A549 (cell line): Measurements from ENCODE around the gene CISH. TPM values are rescaled to one million over a fixed set of nuclear protein-coding genes. Genes with fewer than 3 reads are reported as not detected.

Experiments
- ATAC-seq, 2 experiments: fragments of 200-7000 bp in 1 of 2; fragments of >200 bp in 1 of 2; cut with Nextera tagmentation in 1 of 2; cut with Tn5 transposase in 1 of 2; 3 replicates each; pipeline versions ENCODE4 v1.8.0 to v1.9.1; 2018 to 2020; ENCODE audit warnings: mild to moderate bottlenecking in 1 of 2, moderate library complexity in 1 of 2
- CTCF ChIA-PET: fragments of 300-600 bp; sonication (Branson Sonifier 250); formaldehyde crosslinking; extraction: SDS; loops from one replicate; lab custom pipeline; 2021; ENCODE audit warnings: antibody characterized with exemption, inconsistent platforms; lab: Yijun Ruan, JAX
- POLR2A ChIA-PET: fragments of 350-600 bp; formaldehyde crosslinking; extraction: SDS; loops from one replicate; lab custom pipeline; 2021; ENCODE audit warnings: antibody characterized with exemption, inconsistent platforms; lab: Yijun Ruan, JAX
- DNase-seq, 2 experiments: peaks; one replicate each; pipeline versions ENCODE4 v3.0.0 to v3.0.0-alpha.2; 2011 to 2016; ENCODE audit warnings: low read depth in 1 of 2, low spot score in 1 of 2
- FAIRE-seq: peaks from 2 replicates; lab custom pipeline; 2011; peaks lifted over from hg19 to GRCh38; lab: Jason Lieb, UNC
- H3K27ac ChIP-seq, 2 experiments: fragments of >200 bp; sonication (Bioruptor Twin); formaldehyde crosslinking; 3 replicates each; pipeline ENCODE4 v1.5.1; 2016 to 2017
- H3K4me1 ChIP-seq: fragments of >200 bp; sonication (Bioruptor Twin); formaldehyde crosslinking; 3 replicates; pipeline ENCODE4 v1.6.1; 2016
- H3K4me2 ChIP-seq: fragments of >200 bp; sonication (Bioruptor Twin); formaldehyde crosslinking; 3 replicates; pipeline ENCODE4 v1.6.1; 2016
- H3K4me3 ChIP-seq: fragments of >200 bp; sonication (Bioruptor Twin); formaldehyde crosslinking; 3 replicates; pipeline ENCODE4 v1.5.1; 2016
- H3K9me3 ChIP-seq: fragments of >200 bp; sonication (Bioruptor Twin); formaldehyde crosslinking; 3 replicates; pipeline ENCODE4 v1.6.1; 2016
- BHLHE40 ChIP-seq: IDR thresholded peaks from 2 replicates; pipeline ENCODE4 v1.6.1; 2012; ENCODE audit warnings: low read depth, low read length, inconsistent platforms
- CBX2 ChIP-seq: fragments of 200-600 bp; sonication (generic); IDR thresholded peaks from 2 replicates; pipeline ENCODE4 v1.6.1; 2016; ENCODE audit warnings: low read depth, mild to moderate bottlenecking, borderline replicate concordance
- CBX8 ChIP-seq: fragments of 200-600 bp; sonication (generic); IDR thresholded peaks from 2 replicates; pipeline ENCODE4 v1.6.1; 2016
- CHD2 ChIP-seq: fragments of 150-350 bp; IDR thresholded peaks from 2 replicates; pipeline ENCODE4 v1.6.1; 2014; ENCODE audit warnings: low read length; ENCODE audit not compliant: partially characterized antibody
- CHD4 ChIP-seq: fragments of 200-600 bp; sonication (generic); IDR thresholded peaks from 2 replicates; pipeline ENCODE4 v1.6.1; 2016; ENCODE audit warnings: antibody characterized with exemption, mild to moderate bottlenecking, borderline replicate concordance
- EP300 ChIP-seq, 2 experiments: fragments of >200 bp; sonication (Bioruptor Twin); formaldehyde crosslinking; IDR thresholded peaks; 2 replicates in 1 of 2; 3 replicates in 1 of 2; pipeline ENCODE4 v1.6.1; 2016 to 2017
- HOXA7 ChIP-seq: fragments of 250-450 bp; sonication (Bioruptor Pico); IDR thresholded peaks from 2 replicates; pipeline ENCODE4 v1.5.0; 2020; ENCODE audit warnings: mild to moderate bottlenecking, moderate library complexity
- JUNB ChIP-seq: fragments of >200 bp; sonication (Bioruptor Twin); formaldehyde crosslinking; IDR thresholded peaks from 2 replicates; pipeline ENCODE4 v1.6.1; 2016
- KDM1A ChIP-seq: fragments of 200-600 bp; sonication (generic); IDR thresholded peaks from 2 replicates; pipeline ENCODE4 v1.6.1; 2016; ENCODE audit warnings: low read depth, mild to moderate bottlenecking
- KDM5A ChIP-seq: fragments of 200-600 bp; sonication (generic); IDR thresholded peaks from 2 replicates; pipeline ENCODE4 v1.6.1; 2016; ENCODE audit warnings: antibody characterized with exemption, mild to moderate bottlenecking
- MAFK ChIP-seq: fragments of 450-650 bp; IDR thresholded peaks from 2 replicates; pipeline ENCODE4 v1.6.1; 2014; ENCODE audit not compliant: partially characterized antibody
- MYC ChIP-seq: IDR thresholded peaks from 2 replicates; pipeline ENCODE4 v1.6.1; 2012; ENCODE audit warnings: mild to moderate bottlenecking, inconsistent platforms, low read length, improper control_type of control experiment, borderline replicate concordance
- POLR2AphosphoS2 ChIP-seq: conservative IDR thresholded peaks from 2 replicates; pipeline ENCODE4 v1.6.1; 2012; ENCODE audit warnings: low read length, improper control_type of control experiment, inconsistent platforms
- RARB ChIP-seq: fragments of 250-450 bp; sonication (Bioruptor Pico); IDR thresholded peaks from 2 replicates; pipeline ENCODE4 v1.8.0; 2021; ENCODE audit warnings: mild to moderate bottlenecking, moderate library complexity
- TFCP2L1 ChIP-seq: fragments of 250-450 bp; sonication (Bioruptor Pico); IDR thresholded peaks from 2 replicates; pipeline ENCODE4 v1.5.0; 2021; ENCODE audit warnings: mild to moderate bottlenecking
- WGBS: methylation state at CpG from one replicate; pipeline ENCODE4 v1.1.6; 2017; ENCODE audit errors: missing lambda C conversion rate; 5-methylcytosine and 5-hydroxymethylcytosine counted together
- polyA plus RNA-seq, 4 experiments: library from polyadenylated mRNA; depleted of rRNA in 3 of 4; stranded (reverse); fragments of >200 nt; fragmentation: RNase III in 1 of 4; extraction: RNeasy Plus Mini Kit Qiagen cat#74134 plus additional on column Dnase treatment in 1 of 4; gene quantifications; 2 replicates in 3 of 4; 3 replicates in 1 of 4; pipeline ENCODE4 v1.2.3, GENCODE V29; 2011 to 2017
- TF ChIP-seq, protein P1 (sequence below): IDR thresholded peaks from 2 replicates; pipeline ENCODE4 v1.6.1; 2012
- TF ChIP-seq, protein P2 (sequence below): IDR thresholded peaks from 2 replicates; pipeline ENCODE4 v1.6.1; 2012
- TF ChIP-seq, protein P3 (sequence below): fragments of 250-450 bp; sonication (Bioruptor Pico); IDR thresholded peaks from 2 replicates; pipeline ENCODE4 v1.5.0; 2020; ENCODE audit warnings: low read depth, mild to moderate bottlenecking, moderate library complexity
- TF ChIP-seq, protein P4 (sequence below): IDR thresholded peaks from 2 replicates; pipeline ENCODE4 v1.6.1; 2012; ENCODE audit warnings: low read depth, borderline replicate concordance

Gene CISH
- polyA plus RNA-seq, 2 of the 4 experiments (the other 2 are of a cell fraction): 0.43 to 0.68 TPM

DNA sequence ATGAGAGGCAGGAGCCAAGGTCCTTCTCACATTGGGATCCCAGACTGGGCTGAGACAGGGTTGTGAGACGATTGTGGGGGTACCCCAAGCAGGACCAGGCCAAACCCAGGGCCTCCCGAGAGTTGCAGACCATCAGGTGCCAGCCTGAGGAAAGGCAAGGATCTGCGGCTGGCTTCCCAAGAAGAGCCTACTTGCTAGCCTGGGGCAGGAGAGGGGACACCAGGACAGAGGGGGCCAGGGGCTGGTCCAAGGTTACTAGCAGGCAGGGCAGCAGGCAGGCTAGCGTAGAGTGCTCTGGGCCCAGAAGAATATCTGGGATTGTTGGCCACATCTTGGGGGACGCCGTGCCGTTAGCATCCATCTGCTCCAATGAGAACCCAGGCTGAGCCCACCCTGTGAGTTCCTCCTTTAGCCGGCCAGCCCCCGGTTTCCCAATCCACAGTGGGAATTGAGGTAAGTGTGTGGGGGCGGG, 546 bp downstream of the CISH start:
- POLR2A ChIA-PET: interaction anchor here (1.2 to 1.3 kb wide), 4 partner anchors 40 to 774 kb away, joined by 3 to 15 read pairs (median 5); partner anchors contain the start of genes HEMK1 and MANF
- Histone ChIP-seq H3K4me1 (peaks cover 15% of the 10 kb centered on the region), H3K4me2 (peak overlapping the region; percentile 97), H3K9me3 (no peaks in the 10 kb centered on the region), H3K4me3 (peak overlapping the region; percentile 50), H3K27ac (peak overlapping the region; percentile 72 to 89)
- FAIRE-seq (no peak), ATAC-seq (no peak)
- CTCF ChIA-PET: interaction anchor here (1.3 to 18.5 kb wide), 4 partner anchors 10 to 775 kb away, joined by 3 to 375 read pairs (median 106); partner anchors contain the start of genes C3orf18, HEMK1 and MANF
- TF ChIP-seq POLR2AphosphoS2 (no peak), CBX8 (no peak), HOXA7 (CRISPR knock-in tag) (no peak), BHLHE40 (no peak), MAFK (no peak), CBX2 (no peak)
- TF ChIP-seq, protein P1, sequence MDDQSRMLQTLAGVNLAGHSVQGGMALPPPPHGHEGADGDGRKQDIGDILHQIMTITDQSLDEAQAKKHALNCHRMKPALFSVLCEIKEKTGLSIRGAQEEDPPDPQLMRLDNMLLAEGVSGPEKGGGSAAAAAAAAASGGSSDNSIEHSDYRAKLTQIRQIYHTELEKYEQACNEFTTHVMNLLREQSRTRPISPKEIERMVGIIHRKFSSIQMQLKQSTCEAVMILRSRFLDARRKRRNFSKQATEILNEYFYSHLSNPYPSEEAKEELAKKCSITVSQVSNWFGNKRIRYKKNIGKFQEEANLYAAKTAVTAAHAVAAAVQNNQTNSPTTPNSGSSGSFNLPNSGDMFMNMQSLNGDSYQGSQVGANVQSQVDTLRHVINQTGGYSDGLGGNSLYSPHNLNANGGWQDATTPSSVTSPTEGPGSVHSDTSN: no peak
- TF ChIP-seq, all 56 proteins: peak for 0
- WGBS: 53% methylated on average over 6 of the region's 10 CpGs
- no peak for DNase-seq

DNA sequence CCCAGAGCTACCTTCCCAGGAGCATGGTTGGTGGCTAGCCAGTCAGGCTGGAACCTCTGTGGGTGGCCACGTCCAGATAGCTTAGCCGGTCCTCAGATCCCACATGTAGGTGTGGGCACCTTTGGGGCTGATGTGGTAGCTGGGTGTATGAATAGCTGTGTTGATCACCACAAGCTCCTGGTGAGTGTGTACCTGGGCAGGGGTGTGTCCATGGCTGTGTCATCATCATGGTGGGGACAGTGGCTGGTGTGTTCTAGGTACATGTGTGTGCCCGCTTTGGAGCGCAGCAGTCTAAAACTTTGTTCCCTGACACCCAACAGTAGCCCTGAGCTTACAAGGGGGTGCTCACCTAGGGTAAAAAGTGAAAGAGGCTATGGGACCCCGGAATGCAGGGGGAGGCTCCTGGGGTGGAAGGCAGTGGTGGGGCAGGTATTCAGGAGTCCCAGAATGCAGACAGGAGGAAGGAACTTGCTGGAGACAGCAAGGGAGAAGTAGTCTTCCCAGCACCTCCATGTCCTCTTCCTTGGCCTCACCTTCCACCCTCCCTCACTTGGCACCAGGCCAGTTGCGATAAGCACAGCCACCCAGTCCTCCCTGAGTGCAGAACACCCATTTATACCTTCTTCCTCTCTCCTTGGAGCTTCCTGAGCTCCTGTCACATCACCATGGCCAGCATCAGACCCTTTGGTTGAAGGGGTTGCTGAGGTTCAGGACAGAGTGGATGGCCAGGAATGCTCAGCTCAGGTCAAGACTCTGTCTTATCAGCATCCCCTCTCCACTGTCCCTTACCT, 1.2 kb downstream of the CISH start:
- TF ChIP-seq CHD2: no peak
- TF ChIP-seq, protein P2, sequence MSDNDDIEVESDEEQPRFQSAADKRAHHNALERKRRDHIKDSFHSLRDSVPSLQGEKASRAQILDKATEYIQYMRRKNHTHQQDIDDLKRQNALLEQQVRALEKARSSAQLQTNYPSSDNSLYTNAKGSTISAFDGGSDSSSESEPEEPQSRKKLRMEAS: no peak
- no peak for TF ChIP-seq RARB (CRISPR knock-in tag)
- TF ChIP-seq CHD4: no peak
- TF ChIP-seq, protein P3, sequence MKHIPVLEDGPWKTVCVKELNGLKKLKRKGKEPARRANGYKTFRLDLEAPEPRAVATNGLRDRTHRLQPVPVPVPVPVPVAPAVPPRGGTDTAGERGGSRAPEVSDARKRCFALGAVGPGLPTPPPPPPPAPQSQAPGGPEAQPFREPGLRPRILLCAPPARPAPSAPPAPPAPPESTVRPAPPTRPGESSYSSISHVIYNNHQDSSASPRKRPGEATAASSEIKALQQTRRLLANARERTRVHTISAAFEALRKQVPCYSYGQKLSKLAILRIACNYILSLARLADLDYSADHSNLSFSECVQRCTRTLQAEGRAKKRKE (CRISPR knock-in tag): no peak
- no peak for TF ChIP-seq KDM5A
- TF ChIP-seq, protein P1: no peak
- no peak for TF ChIP-seq JUNB
- TF ChIP-seq, protein P4, sequence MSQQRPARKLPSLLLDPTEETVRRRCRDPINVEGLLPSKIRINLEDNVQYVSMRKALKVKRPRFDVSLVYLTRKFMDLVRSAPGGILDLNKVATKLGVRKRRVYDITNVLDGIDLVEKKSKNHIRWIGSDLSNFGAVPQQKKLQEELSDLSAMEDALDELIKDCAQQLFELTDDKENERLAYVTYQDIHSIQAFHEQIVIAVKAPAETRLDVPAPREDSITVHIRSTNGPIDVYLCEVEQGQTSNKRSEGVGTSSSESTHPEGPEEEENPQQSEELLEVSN: no peak
- TF ChIP-seq KDM1A: no peak
- TF ChIP-seq EP300 (IDR thresholded peaks at IDR 0.05): no peak
- TF ChIP-seq TFCP2L1: no peak
- no peak for TF ChIP-seq MYC
- H3K27ac ChIP-seq: no peak overlapping the region
- peak overlapping the region; percentile 97 for H3K4me2 ChIP-seq
- H3K4me1 ChIP-seq: peaks cover 21% of the 10 kb centered on the region
- no peak overlapping the region; the same call in 2 of the 3 replicates for H3K4me3 ChIP-seq
- WGBS: 91% methylated on average over 4 of the region's 6 CpGs
- ATAC-seq: no peak
- ChIA-PET CTCF (interaction anchor here (1.3 to 18.5 kb wide), 4 partner anchors 22 to 776 kb away, joined by 3 to 375 read pairs (median 54); partner anchors contain the start of genes C3orf18, HEMK1 and MANF), POLR2A (interaction anchor here (1.0 kb wide), 1 partner anchor 41 kb away, joined by 4 read pairs; the partner anchor contains the start of gene HEMK1)
- H3K9me3 ChIP-seq: no peaks in the 10 kb centered on the region
- no peak for DNase-seq
- no peak for FAIRE-seq
